GM12872 (cell line): ENCODE results near the gene CAMK1G.

Experiments used
- TF ChIP-seq, protein P1 (sequence below): IDR thresholded peaks from 3 replicates; pipeline ENCODE4 v1.5.1; 2011; ENCODE audit warnings: low read depth, mild to moderate bottlenecking, low read length, moderate library complexity; ENCODE audit not compliant: insufficient read depth

CAMK1G gene

DNA sequence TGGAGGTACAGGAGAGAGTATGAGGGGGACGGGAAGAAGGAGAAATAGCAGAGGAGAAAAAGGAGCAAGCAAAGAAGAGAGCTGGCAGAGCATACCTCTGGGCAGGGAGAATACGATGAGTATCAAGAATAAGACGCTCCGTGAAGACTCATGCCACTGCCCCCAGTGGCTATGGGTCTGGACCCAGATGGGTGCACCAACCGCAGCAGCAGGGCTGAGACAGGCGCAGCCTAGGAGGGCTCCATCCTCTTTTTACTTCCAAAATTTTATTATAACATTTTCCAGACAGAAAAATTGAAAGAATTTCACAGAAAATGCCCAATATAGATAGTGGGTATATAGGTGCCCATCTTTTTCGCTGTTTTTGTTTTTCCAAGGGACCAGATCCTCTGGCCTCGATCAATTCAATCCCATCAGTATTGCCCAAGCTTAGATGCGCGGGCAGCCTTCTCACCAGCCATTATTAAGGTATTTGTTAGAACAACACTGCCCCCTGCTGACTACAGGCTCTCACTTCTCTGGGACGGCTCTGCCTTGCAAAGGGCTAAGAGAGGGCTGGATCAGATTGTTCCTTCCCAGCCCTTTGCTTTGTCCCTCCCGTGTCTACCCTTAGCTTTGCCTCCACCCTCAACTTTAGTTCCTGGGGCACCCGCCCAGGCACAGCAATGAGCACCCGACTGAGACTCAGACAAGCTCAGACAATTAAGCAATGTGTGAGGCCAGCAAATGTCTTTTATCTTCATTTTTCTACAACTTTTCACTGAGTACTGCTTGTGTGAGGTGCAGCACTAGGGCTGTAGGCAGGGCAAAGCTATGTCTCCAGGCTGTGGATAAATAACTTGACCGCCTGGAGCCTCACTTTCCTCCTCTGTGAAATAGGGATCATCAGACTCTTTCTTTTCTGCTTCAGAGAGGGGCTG is 17.5 kb upstream of the CAMK1G start:
- TF ChIP-seq, protein P1, sequence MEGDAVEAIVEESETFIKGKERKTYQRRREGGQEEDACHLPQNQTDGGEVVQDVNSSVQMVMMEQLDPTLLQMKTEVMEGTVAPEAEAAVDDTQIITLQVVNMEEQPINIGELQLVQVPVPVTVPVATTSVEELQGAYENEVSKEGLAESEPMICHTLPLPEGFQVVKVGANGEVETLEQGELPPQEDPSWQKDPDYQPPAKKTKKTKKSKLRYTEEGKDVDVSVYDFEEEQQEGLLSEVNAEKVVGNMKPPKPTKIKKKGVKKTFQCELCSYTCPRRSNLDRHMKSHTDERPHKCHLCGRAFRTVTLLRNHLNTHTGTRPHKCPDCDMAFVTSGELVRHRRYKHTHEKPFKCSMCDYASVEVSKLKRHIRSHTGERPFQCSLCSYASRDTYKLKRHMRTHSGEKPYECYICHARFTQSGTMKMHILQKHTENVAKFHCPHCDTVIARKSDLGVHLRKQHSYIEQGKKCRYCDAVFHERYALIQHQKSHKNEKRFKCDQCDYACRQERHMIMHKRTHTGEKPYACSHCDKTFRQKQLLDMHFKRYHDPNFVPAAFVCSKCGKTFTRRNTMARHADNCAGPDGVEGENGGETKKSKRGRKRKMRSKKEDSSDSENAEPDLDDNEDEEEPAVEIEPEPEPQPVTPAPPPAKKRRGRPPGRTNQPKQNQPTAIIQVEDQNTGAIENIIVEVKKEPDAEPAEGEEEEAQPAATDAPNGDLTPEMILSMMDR, result peak; percentile 80

DNA sequence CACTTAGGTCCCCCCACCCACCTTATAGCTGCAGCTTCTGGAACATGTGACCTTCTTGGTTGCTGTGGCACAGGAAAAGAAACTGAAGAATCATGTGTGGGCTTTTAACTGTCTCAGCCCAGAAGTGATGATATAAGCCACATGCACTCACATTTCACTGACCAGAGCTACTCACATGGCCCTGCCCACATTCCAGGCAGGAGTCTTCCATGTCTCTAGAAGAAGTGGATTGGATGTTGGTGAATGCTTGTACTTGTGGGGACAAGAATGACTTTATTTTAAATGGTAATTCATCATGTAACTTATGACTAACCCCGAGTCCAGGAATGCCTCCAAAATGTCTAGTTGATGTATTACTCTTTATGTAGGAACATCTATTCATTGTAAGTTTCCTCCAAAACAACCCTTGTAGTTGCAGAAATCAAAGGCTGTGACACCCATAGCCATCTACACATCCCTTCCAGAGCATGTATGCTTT is 15.8 kb upstream of the CAMK1G start:
- TF ChIP-seq, protein P1, result no peak

DNA sequence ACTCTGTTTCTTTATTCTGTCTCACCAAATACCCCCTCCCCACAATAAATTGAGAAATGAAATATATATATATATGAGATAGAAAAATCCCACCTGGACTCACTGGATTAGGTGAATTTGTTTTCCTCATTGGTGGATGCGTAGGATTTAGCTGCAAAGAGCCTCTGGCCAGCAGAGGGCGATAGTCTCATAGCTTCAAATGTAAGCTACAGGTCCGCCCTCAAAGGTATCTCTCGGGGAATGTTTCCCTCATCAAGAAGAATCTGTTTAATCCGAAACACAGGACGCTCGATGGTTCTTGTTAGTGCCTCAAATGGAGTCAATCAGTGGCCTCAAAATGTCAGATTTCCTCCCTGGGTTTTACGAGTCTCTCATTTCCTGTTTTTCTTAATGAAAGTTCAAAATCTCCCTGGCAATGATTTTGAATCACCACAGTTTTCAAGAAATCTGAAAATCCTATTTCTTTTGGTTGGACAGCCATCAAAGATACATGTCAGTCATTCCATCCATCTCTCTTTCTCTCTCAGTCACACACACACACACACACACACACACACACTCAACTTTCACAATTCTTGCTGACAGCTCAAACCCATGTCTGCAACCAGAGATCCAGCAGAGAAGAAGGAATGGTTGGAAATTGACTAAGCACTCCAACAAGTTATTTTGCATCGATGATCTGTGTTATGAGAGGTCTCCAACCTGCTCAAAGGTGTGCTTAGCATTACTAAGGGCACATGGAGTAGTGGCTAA is 13.9 kb upstream of the CAMK1G start:
- TF ChIP-seq, protein P1, result peak; percentile 87

DNA sequence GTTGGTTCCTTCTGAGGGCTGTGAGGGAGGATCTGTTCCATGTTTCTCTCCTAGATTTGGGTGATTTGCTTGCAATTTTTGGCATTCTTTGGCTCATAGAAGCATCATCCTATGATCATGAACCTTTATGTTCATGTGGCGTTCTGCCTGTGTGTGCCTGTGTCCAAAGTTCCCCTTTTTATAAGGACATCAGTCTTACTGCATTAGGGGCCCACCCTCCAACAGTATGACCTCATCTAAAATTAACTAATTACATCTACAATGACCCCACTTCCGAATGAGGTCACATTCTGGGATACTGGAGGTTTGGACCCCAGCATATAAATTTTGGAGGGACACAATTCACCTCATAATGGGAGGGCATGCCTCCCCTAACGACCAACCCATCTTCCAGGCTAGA is 12.8 kb upstream of the CAMK1G start:
- TF ChIP-seq, protein P1, result no peak

DNA sequence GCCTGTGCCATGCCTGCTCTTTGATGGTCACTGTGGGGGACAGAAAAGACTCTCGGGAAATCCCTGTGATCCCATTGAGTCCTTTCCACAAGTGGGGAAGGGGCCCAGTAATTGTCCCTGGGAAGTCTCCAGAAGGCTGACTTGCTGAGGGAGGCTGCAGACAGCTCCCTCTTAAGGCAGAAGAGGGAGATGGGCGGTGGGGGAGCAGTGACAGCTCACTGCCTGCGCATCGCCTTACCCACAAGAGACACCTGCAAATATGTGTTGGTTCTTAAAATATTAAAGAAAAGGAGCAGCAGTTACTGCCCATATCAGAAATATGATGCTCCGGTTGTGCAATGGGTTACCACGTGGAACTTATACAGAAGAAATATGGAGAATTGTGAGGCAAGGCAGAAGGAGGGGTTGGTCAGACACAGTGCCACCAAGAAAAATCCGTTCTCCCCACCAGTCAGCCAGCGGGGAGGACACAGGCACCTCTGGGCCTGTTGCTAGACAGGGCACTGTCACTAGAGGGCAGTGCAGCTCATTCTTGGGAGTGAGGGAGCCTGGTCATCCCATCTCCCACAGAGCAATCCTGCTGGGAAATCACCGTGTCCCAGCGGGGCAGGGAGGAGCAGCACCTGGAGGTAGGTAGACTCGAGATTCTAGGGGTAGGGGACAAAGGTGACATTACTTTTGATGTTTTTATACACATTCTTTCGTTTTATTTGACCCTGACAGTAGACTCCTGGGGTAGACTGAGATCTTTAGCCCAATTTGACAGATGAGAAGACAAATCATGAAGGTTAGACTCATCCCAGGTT is 6.9 kb upstream of the CAMK1G start:
- TF ChIP-seq, protein P1, result peak; percentile 96

DNA sequence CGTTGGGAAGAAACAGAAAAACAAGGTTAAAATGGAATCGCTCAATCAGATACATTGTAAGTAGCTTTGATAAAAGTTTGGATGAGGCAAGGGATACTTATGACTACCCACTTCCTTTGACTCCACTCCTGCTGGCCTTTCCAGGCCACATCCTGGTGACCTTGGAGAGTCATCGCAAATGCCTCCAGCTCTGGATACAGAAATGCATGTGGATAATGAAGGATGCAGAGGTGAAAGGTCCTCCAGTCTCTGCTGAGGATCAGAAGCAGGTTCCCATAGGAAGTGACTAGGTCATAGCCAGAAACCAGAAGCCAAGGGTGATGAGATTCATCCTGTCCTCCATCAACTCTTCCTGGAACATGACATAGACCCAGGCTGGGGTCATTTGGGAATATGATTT is 6.2 kb upstream of the CAMK1G start:
- TF ChIP-seq, protein P1, result no peak
